H1 (cell line): Measurements from ENCODE around the gene GALNT7. TPM values are rescaled to one million over a fixed set of nuclear protein-coding genes. Genes with fewer than 3 reads are reported as not detected.

ENCODE experiments used
- CTCF ChIA-PET: fragments of 300-600 bp; sonication (Branson Sonifier 250); formaldehyde crosslinking; loops from one replicate; lab custom pipeline; 2021; ENCODE audit not compliant: partially characterized antibody; lab: Charles Lee
- POLR2A ChIA-PET: fragments of 300-600 bp; sonication (Branson Sonifier 250); formaldehyde crosslinking; loops from one replicate; lab custom pipeline; 2021; ENCODE audit warnings: inconsistent platforms; ENCODE audit not compliant: partially characterized antibody; lab: Charles Lee
- DNase-seq, 2 experiments: peaks; one replicate each; pipeline versions ENCODE4 v3.0.0 to v3.0.0-alpha.2; 2010 to 2022; ENCODE audit warnings: low spot score in 2 of 2, low read depth in 1 of 2, mixed read lengths in 1 of 2
- FAIRE-seq: peaks from 2 replicates; lab custom pipeline; 2011; peaks lifted over from hg19 to GRCh38; lab: Jason Lieb, UNC
- H2AFZ ChIP-seq: 2 replicates; pipeline ENCODE4 v1.8.1; 2012; ENCODE audit warnings: low read length, inconsistent platforms
- H2AK5ac ChIP-seq: 2 replicates; pipeline ENCODE4 v1.6.1; 2013; ENCODE audit warnings: low read depth, low read length
- H2BK120ac ChIP-seq: replicated peaks from 2 replicates; pipeline ENCODE3; 2013; ENCODE audit warnings: low read depth, low read length, inconsistent platforms
- H2BK12ac ChIP-seq: 2 replicates; pipeline ENCODE4 v1.6.1; 2013; ENCODE audit warnings: low read depth, low read length
- H2BK15ac ChIP-seq: 2 replicates; pipeline ENCODE4 v1.6.1; 2013; ENCODE audit warnings: low read length
- H2BK20ac ChIP-seq: 2 replicates; pipeline ENCODE4 v1.6.1; 2013; ENCODE audit warnings: low read length
- H2BK5ac ChIP-seq: 2 replicates; pipeline ENCODE4 v1.6.1; 2013; ENCODE audit warnings: low read depth, low read length
- H3K14ac ChIP-seq: 2 replicates; pipeline ENCODE4 v1.6.1; 2013; ENCODE audit warnings: inconsistent platforms; ENCODE audit not compliant: insufficient read length
- H3K18ac ChIP-seq: 2 replicates; pipeline ENCODE4 v1.6.1; 2013; ENCODE audit warnings: low read length; ENCODE audit errors: extremely low read depth
- H3K23ac ChIP-seq: 2 replicates; pipeline ENCODE4 v1.6.1; 2013; ENCODE audit warnings: inconsistent platforms; ENCODE audit not compliant: insufficient read length
- H3K23me2 ChIP-seq: 2 replicates; pipeline ENCODE4 v1.6.1; 2013; ENCODE audit warnings: low read depth, low read length
- H3K27ac ChIP-seq: 2 replicates; pipeline ENCODE4 v1.6.1; 2011; ENCODE audit warnings: low read depth, low read length, inconsistent platforms
- H3K27me3 ChIP-seq, 4 experiments: replicated peaks in 1 of 4; 1 replicate in 1 of 4; 2 replicates in 3 of 4; pipeline versions ENCODE4 v1.6.1 to v1.8.1; 2011 to 2013; ENCODE audit warnings: low read length in 3 of 4, mild to moderate bottlenecking in 3 of 4, inconsistent platforms in 2 of 4, mixed read lengths in 2 of 4, moderate library complexity in 1 of 4; ENCODE audit not compliant: control insufficient read depth in 3 of 4, insufficient read depth in 3 of 4; ENCODE audit errors: extremely low read depth in 1 of 4
- H3K36me3 ChIP-seq, 4 experiments: 2 replicates each; pipeline versions ENCODE4 v1.6.1 to v1.8.1; 2011 to 2013; ENCODE audit warnings: mild to moderate bottlenecking in 4 of 4, low read length in 3 of 4, moderate library complexity in 2 of 4, control low read depth in 1 of 4, inconsistent platforms in 1 of 4; ENCODE audit not compliant: insufficient read depth in 4 of 4, control insufficient read depth in 2 of 4
- H3K4ac ChIP-seq: replicated peaks from 2 replicates; pipeline ENCODE3; 2013; ENCODE audit warnings: low read length, low read depth, mixed read lengths, inconsistent platforms; ENCODE audit not compliant: insufficient read length
- H3K4me1 ChIP-seq, 4 experiments: replicated peaks in 1 of 4; 1 replicate in 1 of 4; 2 replicates in 3 of 4; pipeline versions ENCODE4 v1.6.1 to v1.8.1; 2011 to 2013; ENCODE audit warnings: low read length in 3 of 4, inconsistent platforms in 2 of 4, mixed read lengths in 1 of 4; ENCODE audit not compliant: insufficient read depth in 4 of 4, control insufficient read depth in 3 of 4
- H3K4me2 ChIP-seq, 2 experiments: 2 replicates each; pipeline versions ENCODE4 v1.6.1 to v1.8.1; 2011 to 2013; ENCODE audit warnings: low read depth in 2 of 2, low read length in 2 of 2, control low read depth in 1 of 2, inconsistent platforms in 1 of 2, mild to moderate bottlenecking in 1 of 2; ENCODE audit not compliant: insufficient read depth in 1 of 2
- H3K4me3 ChIP-seq, 4 experiments: fragments of 200-600, 300-600 bp in 1 of 4; sonication (generic), shearing (Covaris generic), sonication (Bioruptor Twin) in 1 of 4; 2 replicates each; pipeline versions ENCODE4 v1.5.1 to v1.8.1; 2011 to 2016; ENCODE audit warnings: low read length in 4 of 4, low read depth in 3 of 4, control low read depth in 2 of 4, inconsistent platforms in 2 of 4, mild to moderate bottlenecking in 2 of 4, mixed read lengths in 1 of 4, moderate library complexity in 1 of 4; ENCODE audit not compliant: insufficient read depth in 2 of 4; ENCODE audit errors: extremely low read depth in 1 of 4
- H3K56ac ChIP-seq: replicated peaks from 2 replicates; pipeline ENCODE3; 2013; ENCODE audit warnings: low read depth, mild to moderate bottlenecking, mixed read lengths, low read length, inconsistent platforms; ENCODE audit not compliant: insufficient read length
- H3K79me1 ChIP-seq: 2 replicates; pipeline ENCODE4 v1.6.1; 2013; ENCODE audit warnings: low read depth, low read length, control low read depth
- H3K79me2 ChIP-seq, 2 experiments: 2 replicates each; pipeline versions ENCODE4 v1.6.1 to v1.8.1; 2012 to 2013; ENCODE audit warnings: low read length in 2 of 2, mild to moderate bottlenecking in 2 of 2, inconsistent platforms in 1 of 2; ENCODE audit not compliant: insufficient read depth in 2 of 2, control insufficient read depth in 1 of 2
- H3K9ac ChIP-seq, 4 experiments: replicated peaks in 1 of 4; 1 replicate in 1 of 4; 2 replicates in 3 of 4; pipeline versions ENCODE4 v1.6.1 to v1.8.1; 2011 to 2013; ENCODE audit warnings: low read depth in 3 of 4, low read length in 3 of 4, control low read depth in 2 of 4, mild to moderate bottlenecking in 2 of 4, moderate library complexity in 2 of 4, inconsistent platforms in 1 of 4; ENCODE audit errors: extremely low read depth in 1 of 4
- H3K9me3 ChIP-seq, 2 experiments: 2 replicates each; pipeline versions ENCODE4 v1.6.1 to v1.8.1; 2012 to 2013; ENCODE audit warnings: mild to moderate bottlenecking in 2 of 2, moderate library complexity in 2 of 2, control low read depth in 1 of 2, inconsistent platforms in 1 of 2, low read depth in 1 of 2, low read length in 1 of 2, mixed read lengths in 1 of 2; ENCODE audit not compliant: insufficient read depth in 2 of 2
- H4K20me1 ChIP-seq, 2 experiments: replicated peaks in 1 of 2; 2 replicates each; pipeline versions ENCODE3 to v1.8.1; 2011 to 2013; ENCODE audit warnings: inconsistent platforms in 2 of 2, low read length in 2 of 2, mild to moderate bottlenecking in 1 of 2; ENCODE audit not compliant: insufficient read depth in 2 of 2, control insufficient read depth in 1 of 2
- H4K5ac ChIP-seq: 2 replicates; pipeline ENCODE4 v1.6.1; 2013; ENCODE audit warnings: low read length, low read depth, mixed read lengths, inconsistent platforms; ENCODE audit not compliant: insufficient read length
- H4K8ac ChIP-seq: 2 replicates; pipeline ENCODE4 v1.8.0; 2013; ENCODE audit warnings: mild to moderate bottlenecking, moderate library complexity, low read length, inconsistent platforms; ENCODE audit not compliant: insufficient read depth; ENCODE audit errors: extremely low read depth
- H4K91ac ChIP-seq: replicated peaks from 2 replicates; pipeline ENCODE3; 2013; ENCODE audit warnings: low read length, mixed read lengths, inconsistent platforms; ENCODE audit not compliant: insufficient read length
- RAD21 ChIP-seq, 2 experiments: IDR thresholded peaks in 1 of 2; conservative IDR thresholded peaks in 1 of 2; 2 replicates each; pipeline ENCODE4 v1.6.1; 2011; ENCODE audit warnings: low read depth in 2 of 2, low read length in 2 of 2, improper control_type of control experiment in 1 of 2, inconsistent platforms in 1 of 2, mild to moderate bottlenecking in 1 of 2, moderate library complexity in 1 of 2
- SIRT6 ChIP-seq: IDR thresholded peaks from one replicate; pipeline ENCODE4 v1.7.1; 2012; ENCODE audit warnings: low read length, inconsistent platforms
- SP1 ChIP-seq: IDR thresholded peaks from 2 replicates; pipeline ENCODE4 v1.6.1; 2011; ENCODE audit warnings: low read depth, low read length
- WGBS, 2 experiments: shearing (Covaris generic) in 1 of 2; methylation state at CpG; one replicate each; pipeline versions ENCODE4 v1.1.6 to v1.1.7; 2013 to 2015; ENCODE audit warnings: low lambda C conversion rate in 2 of 2, mixed read lengths in 2 of 2, inconsistent platforms in 1 of 2, low coverage in 1 of 2, missing lambda C conversion rate in 1 of 2; ENCODE audit not compliant: insufficient replicate concordance in 2 of 2, insufficient coverage in 1 of 2, insufficient read length in 1 of 2; ENCODE audit errors: extremely low coverage in 1 of 2, missing lambda C conversion rate in 1 of 2; 5-methylcytosine and 5-hydroxymethylcytosine counted together
- polyA plus RNA-seq, 7 experiments: library from polyadenylated mRNA; depleted of rRNA in 3 of 7; stranded (reverse) in 5 of 7; unstranded in 2 of 7; fragments of >200 nt in 5 of 7; fragments of 200-250 nt in 2 of 7; gene quantifications; 1 replicate in 5 of 7; 2 replicates in 1 of 7; 4 replicates in 1 of 7; pipeline versions ENCODE4 v1.2.1 to v1.2.3, GENCODE V29; 2011 to 2013; ENCODE audit warnings: missing spikeins in 2 of 7, mixed read lengths in 2 of 7
- total RNA-seq: library from RNA; stranded (reverse); fragmentation: NEBNext Ultra II Directional; extraction: Animal tissue kit (Norgen Biotek cat#: 25700); gene quantifications from 2 replicates; pipeline ENCODE4 v1.2.1, GENCODE V29; 2021
- TF ChIP-seq, protein P1 (sequence below), 3 experiments: IDR thresholded peaks; 1 replicate in 2 of 3; 2 replicates in 1 of 3; pipeline versions ENCODE4 v1.5.1 to v1.6.1; 2011; ENCODE audit warnings: low read length in 3 of 3, mild to moderate bottlenecking in 3 of 3, inconsistent platforms in 2 of 3, low read depth in 1 of 3, moderate library complexity in 1 of 3; ENCODE audit not compliant: insufficient read depth in 1 of 3; ENCODE audit errors: control extremely low read depth in 1 of 3

Gene GALNT7
- total and polyA plus RNA-seq, 2 of the 8 experiments (the other 6 are each of a cell fraction or from before 2014, with no cell fraction given), result 22.4 to 85.5 TPM

- Histone ChIP-seq H3K23ac (no peak overlapping the region), H3K4me1 (peaks cover 0 to 8% (median 4%) of the 10 kb centered on the region in 4 experiments; a peak in 5 of 7 replicates), H4K91ac (no peak overlapping the region), H3K4ac (no peak overlapping the region), H2BK15ac (no peak overlapping the region), H3K9me3 (no peaks in the 10 kb centered on the region), H2AFZ (no peak overlapping the region), H3K56ac (no peak overlapping the region), H3K4me3 (no peak overlapping the region), H3K9ac (no peak overlapping the region), H3K4me2 (no peak overlapping the region), H3K27me3 (no peaks in the 10 kb centered on the region), H3K23me2 (no peaks in the 10 kb centered on the region), H2BK12ac (no peak overlapping the region), H3K14ac (no peak overlapping the region), H2AK5ac (no peak overlapping the region), H3K18ac (no peak overlapping the region), H2BK120ac (no peak overlapping the region), H2BK20ac (no peak overlapping the region), H3K79me1 (peaks cover 6% of the 10 kb centered on the region)
- 86% methylated on average over 1 of the region's 1 CpG; no CpG with 5 or more reads in 1 of the 2 experiments for WGBS, 2 experiments
- DNase-seq (no peak), FAIRE-seq (no peak)
- CTCF ChIA-PET, result interaction anchor here (0.6 to 2.2 kb wide), 4 partner anchors 20 to 202 kb away, joined by 3 to 6 read pairs (median 4); no protein-coding TSS in a partner anchor
- POLR2A ChIA-PET, result interaction anchor here (1.4 kb wide), 1 partner anchor 9 kb away, joined by 3 read pairs; no protein-coding TSS in a partner anchor
- TF ChIP-seq SP1 (no peak), SIRT6 (no peak), RAD21 (IDR thresholded peaks at IDR 0.05 in 1 of 2, conservative IDR thresholded peaks at IDR 0.05 in 1 of 2; ENCODE audit: low read depth in 2 of 2, low read length in 2 of 2) (peak; percentile 27 to 35; a peak in 3 of 4 replicates)
- TF ChIP-seq, protein P1, sequence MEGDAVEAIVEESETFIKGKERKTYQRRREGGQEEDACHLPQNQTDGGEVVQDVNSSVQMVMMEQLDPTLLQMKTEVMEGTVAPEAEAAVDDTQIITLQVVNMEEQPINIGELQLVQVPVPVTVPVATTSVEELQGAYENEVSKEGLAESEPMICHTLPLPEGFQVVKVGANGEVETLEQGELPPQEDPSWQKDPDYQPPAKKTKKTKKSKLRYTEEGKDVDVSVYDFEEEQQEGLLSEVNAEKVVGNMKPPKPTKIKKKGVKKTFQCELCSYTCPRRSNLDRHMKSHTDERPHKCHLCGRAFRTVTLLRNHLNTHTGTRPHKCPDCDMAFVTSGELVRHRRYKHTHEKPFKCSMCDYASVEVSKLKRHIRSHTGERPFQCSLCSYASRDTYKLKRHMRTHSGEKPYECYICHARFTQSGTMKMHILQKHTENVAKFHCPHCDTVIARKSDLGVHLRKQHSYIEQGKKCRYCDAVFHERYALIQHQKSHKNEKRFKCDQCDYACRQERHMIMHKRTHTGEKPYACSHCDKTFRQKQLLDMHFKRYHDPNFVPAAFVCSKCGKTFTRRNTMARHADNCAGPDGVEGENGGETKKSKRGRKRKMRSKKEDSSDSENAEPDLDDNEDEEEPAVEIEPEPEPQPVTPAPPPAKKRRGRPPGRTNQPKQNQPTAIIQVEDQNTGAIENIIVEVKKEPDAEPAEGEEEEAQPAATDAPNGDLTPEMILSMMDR (IDR thresholded peaks at IDR 0.05; ENCODE audit: control extremely low read depth in 1 of 3, insufficient read depth in 1 of 3, low read depth in 1 of 3, low read length in 3 of 3), result peak in 2 of 3 experiments; percentile 13 to 24; a peak in 2 of 4 replicates
- TF ChIP-seq, all 59 proteins: peak for 2
- H4K5ac ChIP-seq, result no peak overlapping the region
- H3K79me2 ChIP-seq, result peaks cover 0 to 96% of the 10 kb centered on the region in 2 experiments; a peak in 3 of 4 replicates
- peaks cover 0 to 6% (median 0%) of the 10 kb centered on the region in 4 experiments; a peak in 2 of 8 replicates for H3K36me3 ChIP-seq
- no peak overlapping the region for H2BK5ac ChIP-seq
- no peak overlapping the region for H3K27ac ChIP-seq
- no peak overlapping the region for H4K8ac ChIP-seq
- no peaks in the 10 kb centered on the region for H4K20me1 ChIP-seq
These were observed 63.3 kb downstream of the GALNT7 start for GRCh38 chr4:173231916-173232315.
